H9 (cell line): ENCODE measurements around the gene CC2D2B. TPM values are rescaled to one million over a fixed set of nuclear protein-coding genes. Genes with fewer than 3 reads are reported as not detected.

Experiments used
- DNase-seq: peaks from one replicate; pipeline ENCODE4 v3.0.0-alpha.2; 2017
- H2AFZ ChIP-seq: one replicate; pipeline ENCODE4 v1.6.1; 2013; ENCODE audit warnings: mild to moderate bottlenecking, low read length, control low read depth, moderate library complexity
- H2AK5ac ChIP-seq: 2 replicates; pipeline ENCODE4 v1.6.1; 2013; ENCODE audit warnings: low read length, control low read depth, mixed read lengths; ENCODE audit not compliant: insufficient read length
- H2BK120ac ChIP-seq: one replicate; pipeline ENCODE4 v1.6.1; 2013; ENCODE audit warnings: low read depth, mild to moderate bottlenecking, low read length, control low read depth, inconsistent platforms; ENCODE audit not compliant: poor library complexity, severe bottlenecking
- H2BK12ac ChIP-seq: 2 replicates; pipeline ENCODE4 v1.6.1; 2013; ENCODE audit warnings: low read length, control low read depth, mixed read lengths, low read depth; ENCODE audit not compliant: insufficient read length
- H2BK15ac ChIP-seq: 2 replicates; pipeline ENCODE4 v1.6.1; 2013; ENCODE audit warnings: low read depth, low read length, control low read depth
- H2BK20ac ChIP-seq: one replicate; pipeline ENCODE4 v1.6.1; 2013; ENCODE audit warnings: low read depth, mild to moderate bottlenecking, low read length, control low read depth, inconsistent platforms; ENCODE audit not compliant: poor library complexity, severe bottlenecking
- H2BK5ac ChIP-seq: 2 replicates; pipeline ENCODE4 v1.6.1; 2013; ENCODE audit warnings: low read length, control low read depth, mixed read lengths; ENCODE audit not compliant: insufficient read length
- H3K14ac ChIP-seq: 2 replicates; pipeline ENCODE4 v1.6.1; 2013; ENCODE audit warnings: low read length, control low read depth; ENCODE audit not compliant: insufficient read depth
- H3K18ac ChIP-seq: 2 replicates; pipeline ENCODE4 v1.6.1; 2013; ENCODE audit warnings: low read depth, mild to moderate bottlenecking, mixed read lengths, low read length, control low read depth; ENCODE audit not compliant: insufficient read length
- H3K23ac ChIP-seq: 2 replicates; pipeline ENCODE4 v1.6.1; 2013; ENCODE audit warnings: low read length, control low read depth, mixed read lengths, low read depth; ENCODE audit not compliant: insufficient read length
- H3K23me2 ChIP-seq: 2 replicates; pipeline ENCODE4 v1.6.1; 2013; ENCODE audit warnings: low read depth, mild to moderate bottlenecking, mixed read lengths, low read length, control low read depth; ENCODE audit not compliant: insufficient read length, poor library complexity, severe bottlenecking
- H3K27ac ChIP-seq: 2 replicates; pipeline ENCODE4 v1.5.1; 2013; ENCODE audit warnings: low read length, control low read depth, mixed read lengths, low read depth; ENCODE audit not compliant: insufficient read length
- H3K27me3 ChIP-seq: 2 replicates; pipeline ENCODE4 v1.6.1; 2013; ENCODE audit warnings: low read length, control low read depth, inconsistent platforms; ENCODE audit not compliant: insufficient read depth
- H3K4ac ChIP-seq: 2 replicates; pipeline ENCODE4 v1.6.1; 2013; ENCODE audit warnings: low read depth, mild to moderate bottlenecking, control low read depth, inconsistent platforms, low read length, moderate library complexity
- H3K4me1 ChIP-seq: 2 replicates; pipeline ENCODE4 v1.6.1; 2013; ENCODE audit warnings: low read length, control low read depth, inconsistent platforms; ENCODE audit not compliant: insufficient read depth
- H3K4me2 ChIP-seq: 2 replicates; pipeline ENCODE4 v1.6.1; 2013; ENCODE audit warnings: low read length, control low read depth, mixed read lengths; ENCODE audit not compliant: insufficient read length, insufficient read depth
- H3K56ac ChIP-seq: 2 replicates; pipeline ENCODE4 v1.6.1; 2013; ENCODE audit warnings: low read depth, mild to moderate bottlenecking, mixed read lengths, low read length, control low read depth; ENCODE audit not compliant: insufficient read length
- H3K79me1 ChIP-seq: 2 replicates; pipeline ENCODE4 v1.6.1; 2013; ENCODE audit warnings: low read depth, mild to moderate bottlenecking, moderate library complexity, low read length, control low read depth, inconsistent platforms; ENCODE audit not compliant: insufficient read depth, poor library complexity, severe bottlenecking
- H3K79me2 ChIP-seq: 2 replicates; pipeline ENCODE4 v1.6.1; 2013; ENCODE audit warnings: low read length, control low read depth, inconsistent platforms; ENCODE audit not compliant: insufficient read depth
- H3K9ac ChIP-seq: 2 replicates; pipeline ENCODE4 v1.6.1; 2013; ENCODE audit warnings: low read length, control low read depth, mixed read lengths; ENCODE audit not compliant: insufficient read length; ENCODE audit errors: extremely low read depth
- H3K9me3 ChIP-seq: one replicate; pipeline ENCODE4 v1.6.1; 2013; ENCODE audit warnings: low read depth, low read length, inconsistent platforms; ENCODE audit not compliant: control insufficient read depth
- H3T11ph ChIP-seq: one replicate; pipeline ENCODE4 v1.6.1; 2013; ENCODE audit warnings: mild to moderate bottlenecking, low read length, control low read depth, inconsistent platforms
- H4K20me1 ChIP-seq: one replicate; pipeline ENCODE4 v1.6.1; 2013; ENCODE audit not compliant: control insufficient read depth, insufficient read length, insufficient read depth
- H4K5ac ChIP-seq: 2 replicates; pipeline ENCODE4 v1.6.1; 2013; ENCODE audit warnings: low read depth, mild to moderate bottlenecking, mixed read lengths, low read length, control low read depth; ENCODE audit not compliant: insufficient read length
- H4K8ac ChIP-seq: replicated peaks from 2 replicates; pipeline ENCODE4 v1.6.1; 2013; ENCODE audit warnings: low read length, control low read depth, mixed read lengths, low read depth; ENCODE audit not compliant: insufficient read length
- H4K91ac ChIP-seq: 2 replicates; pipeline ENCODE4 v1.6.1; 2013; ENCODE audit warnings: low read depth, mild to moderate bottlenecking, moderate library complexity, mixed read lengths, low read length, control low read depth; ENCODE audit not compliant: insufficient read length
- H3K27ac Mint-ChIP-seq, 3 experiments: 2 replicates in 2 of 3; 3 replicates in 1 of 3; pipeline ENCODE4 v1.8.0; 2020 to 2021; ENCODE audit warnings: mixed read lengths in 3 of 3, mild to moderate bottlenecking in 1 of 3, moderate library complexity in 1 of 3
- H3K27me3 Mint-ChIP-seq: 2 replicates; pipeline ENCODE4 v1.8.0; 2021; ENCODE audit warnings: low read depth, mild to moderate bottlenecking, moderate library complexity, mixed read lengths
- H3K36me3 Mint-ChIP-seq, 3 experiments: 2 replicates in 2 of 3; 3 replicates in 1 of 3; pipeline ENCODE4 v1.8.0; 2020 to 2021; ENCODE audit warnings: low read depth in 3 of 3, mixed read lengths in 3 of 3; ENCODE audit not compliant: insufficient read depth in 1 of 3
- H3K4me1 Mint-ChIP-seq, 2 experiments: 2 replicates each; pipeline ENCODE4 v1.8.0; 2020; ENCODE audit warnings: mixed read lengths in 2 of 2
- H3K4me3 Mint-ChIP-seq, 2 experiments: 2 replicates in 1 of 2; 3 replicates in 1 of 2; pipeline ENCODE4 v1.8.0; 2020 to 2021; ENCODE audit warnings: mild to moderate bottlenecking in 2 of 2, mixed read lengths in 2 of 2, moderate library complexity in 1 of 2
- H3K9me3 Mint-ChIP-seq, 2 experiments: 2 replicates in 1 of 2; 3 replicates in 1 of 2; pipeline ENCODE4 v1.8.0; 2020; ENCODE audit warnings: mild to moderate bottlenecking in 2 of 2, mixed read lengths in 2 of 2, moderate library complexity in 1 of 2
- CTCF ChIP-seq: fragments of 200-600 bp; sonication (generic); conservative IDR thresholded peaks from 3 replicates; pipeline ENCODE4 v1.8.0; 2021; ENCODE audit warnings: antibody characterized with exemption, mild to moderate bottlenecking
- WGBS: extraction: QIAGEN DNeasy Blood & Tissue Kit; methylation state at CpG from one replicate; pipeline ENCODE4 v1.1.7; 2013; ENCODE audit warnings: missing lambda C conversion rate, low lambda C conversion rate, mixed read lengths; ENCODE audit not compliant: insufficient read length; ENCODE audit errors: extremely low coverage; 5-methylcytosine and 5-hydroxymethylcytosine counted together
- total RNA-seq: library from RNA; stranded (reverse); gene quantifications from 2 replicates; pipeline ENCODE4 v1.2.1, GENCODE V29; 2021

The CC2D2B gene
- total RNA-seq, 1 experiment from 2014 or later: 0.72 TPM

GRCh38 chr10:95873139-95873538 lies 34.6 kb upstream of the CC2D2B start:
- Histone ChIP-seq H3K56ac (no peak overlapping the region), H4K20me1 (no peaks in the 10 kb centered on the region), H3K18ac (no peak overlapping the region), H2BK20ac (no peak overlapping the region), H3K79me1 (no peaks in the 10 kb centered on the region), H2BK5ac (no peak overlapping the region), H3K79me2 (no peaks in the 10 kb centered on the region), H2BK120ac (no peak overlapping the region), H3K9me3 (no peaks in the 10 kb centered on the region), H2AK5ac (no peak overlapping the region), H3K4ac (no peak overlapping the region), H3K27ac (no peak overlapping the region), H4K5ac (no peak overlapping the region), H2BK15ac (no peak overlapping the region), H4K8ac (no peak overlapping the region), H3K27me3 (no peaks in the 10 kb centered on the region), H3K4me1 (no peaks in the 10 kb centered on the region), H2BK12ac (no peak overlapping the region), H3K23me2 (no peaks in the 10 kb centered on the region), H3K14ac (no peak overlapping the region), H3T11ph (no peak overlapping the region), H3K9ac (no peak overlapping the region), H3K23ac (no peak overlapping the region), H4K91ac (no peak overlapping the region), H2AFZ (no peak overlapping the region), H3K4me2 (no peak overlapping the region)
- TF ChIP-seq CTCF: no peak
- no CpG with 5 or more reads among the region's 2 CpGs for WGBS
- no peak overlapping the region for H3K27ac Mint-ChIP-seq
- peaks cover 42 to 46% (median 44%) of the 10 kb centered on the region in 3 experiments for H3K36me3 Mint-ChIP-seq
- H3K4me1 Mint-ChIP-seq: peaks cover 11% of the 10 kb centered on the region in 2 experiments
- H3K9me3 Mint-ChIP-seq: peaks cover 22% of the 10 kb centered on the region in 2 experiments
- DNase-seq: no peak
- no peaks in the 10 kb centered on the region for H3K27me3 Mint-ChIP-seq
- H3K4me3 Mint-ChIP-seq: no peak overlapping the region
